Amniotic epithelial cell (primary cell): ENCODE data around the gene SLC31A2.

ENCODE experiments used
- DNase-seq: peaks from one replicate; pipeline ENCODE4 v3.0.0-alpha.2; 2010; ENCODE audit warnings: low read depth

The SLC31A2 gene

DNA sequence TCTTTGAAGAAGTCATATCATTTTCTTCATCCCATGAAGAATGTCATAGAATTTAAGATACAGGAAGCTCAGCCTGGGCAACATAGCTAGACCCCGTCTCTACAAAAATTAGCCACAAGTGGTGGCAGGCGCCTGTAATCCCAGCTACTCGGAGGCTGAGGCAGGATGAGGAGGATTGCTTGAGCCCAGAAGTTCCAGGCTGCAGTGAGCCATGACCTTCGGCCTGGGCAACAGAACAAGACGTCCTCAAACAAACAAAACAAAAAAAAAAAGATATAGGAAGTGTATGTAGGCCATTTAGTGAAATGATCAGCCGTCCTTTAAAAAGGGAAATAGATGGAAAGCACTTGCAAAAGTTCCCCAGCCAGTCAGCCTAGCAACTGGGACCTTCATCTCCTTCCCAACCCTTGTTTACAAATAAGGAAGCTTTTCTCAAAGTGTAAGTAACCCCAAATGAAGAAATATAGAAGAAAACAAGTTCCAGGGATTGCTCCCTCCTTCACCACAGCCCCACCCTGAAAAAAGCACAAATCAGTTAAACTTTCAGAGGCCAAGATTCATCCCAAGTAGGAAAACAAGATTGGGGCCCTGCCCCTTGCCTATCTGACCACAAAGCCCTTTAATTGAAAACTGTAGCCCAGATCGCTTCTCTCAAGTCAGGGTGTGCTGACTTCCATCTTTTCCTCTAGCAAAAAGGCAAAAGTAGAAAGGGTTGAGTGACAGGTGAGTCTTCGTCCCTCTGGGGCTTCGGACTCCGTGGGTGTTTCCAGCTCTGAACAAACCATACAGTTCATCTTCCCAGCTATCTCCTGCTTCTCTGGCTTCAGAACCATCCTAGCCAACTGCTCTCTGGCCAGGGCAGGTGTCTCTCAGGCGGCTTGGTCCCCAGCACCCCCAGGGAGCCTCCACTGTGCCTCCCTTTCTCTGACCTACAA is 1.2 kb downstream of the SLC31A2 start:
- DNase-seq = peak; percentile 8

DNA sequence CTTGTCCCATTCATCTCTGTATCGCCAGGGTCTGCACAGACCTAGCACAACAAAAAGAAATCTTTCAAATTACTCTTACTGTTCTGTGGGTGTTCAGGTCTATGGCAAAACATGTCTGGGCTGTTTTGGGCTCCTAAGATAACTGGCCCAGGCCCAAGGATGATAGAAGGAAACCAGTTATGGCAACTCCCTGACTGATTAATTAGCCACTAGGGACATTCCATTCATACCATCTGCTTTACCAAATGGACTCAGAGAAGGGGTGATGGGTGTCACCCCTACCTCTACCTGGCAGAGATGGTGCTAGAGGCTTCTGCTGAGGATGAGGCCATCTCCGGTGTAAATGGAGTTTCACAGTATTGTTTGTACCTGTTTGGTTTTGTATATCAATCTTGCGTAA is 1.9 kb downstream of the SLC31A2 start:
- DNase-seq = peak; percentile 21

DNA sequence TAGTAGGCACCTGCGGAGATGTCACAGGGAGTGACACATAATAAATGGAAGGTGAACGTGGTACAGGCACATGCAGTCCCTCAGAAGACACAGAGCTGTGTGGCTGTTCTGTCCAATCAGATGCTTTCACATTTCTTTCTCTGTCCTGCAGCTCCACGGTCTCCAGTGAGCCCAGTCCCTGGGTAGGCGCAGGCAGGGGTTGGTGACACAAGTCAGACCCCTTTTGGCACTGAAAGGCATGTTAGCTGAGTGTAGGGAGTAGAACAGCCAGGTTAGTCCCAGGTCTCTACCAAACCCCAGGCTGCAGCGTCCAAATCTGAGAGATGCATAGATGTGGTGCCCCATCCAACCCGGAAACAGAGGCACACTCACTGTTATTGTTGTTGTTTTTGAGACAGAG is 2.8 kb downstream of the SLC31A2 start:
- no peak for DNase-seq

DNA sequence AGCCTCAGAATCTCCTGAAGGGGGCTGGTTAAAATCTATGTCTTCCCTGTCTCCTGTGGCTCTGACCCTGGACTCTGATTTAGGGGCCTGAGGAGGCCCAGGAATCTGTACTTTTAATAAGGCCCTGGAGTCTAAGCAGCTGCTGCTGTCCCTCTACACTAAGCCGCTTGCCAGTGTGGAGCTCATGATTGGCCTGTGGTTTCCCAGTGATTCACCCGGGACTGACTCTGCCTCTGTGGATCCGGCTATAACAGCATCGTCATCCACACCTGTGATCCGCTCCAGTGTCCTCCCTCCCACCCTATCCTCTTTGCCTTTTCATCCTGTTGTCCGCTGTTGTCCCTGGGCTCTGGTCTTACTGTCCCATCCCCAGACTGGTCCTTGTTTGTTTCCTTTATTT is 3.7 kb downstream of the SLC31A2 start:
- DNase-seq = peak; percentile 89

DNA sequence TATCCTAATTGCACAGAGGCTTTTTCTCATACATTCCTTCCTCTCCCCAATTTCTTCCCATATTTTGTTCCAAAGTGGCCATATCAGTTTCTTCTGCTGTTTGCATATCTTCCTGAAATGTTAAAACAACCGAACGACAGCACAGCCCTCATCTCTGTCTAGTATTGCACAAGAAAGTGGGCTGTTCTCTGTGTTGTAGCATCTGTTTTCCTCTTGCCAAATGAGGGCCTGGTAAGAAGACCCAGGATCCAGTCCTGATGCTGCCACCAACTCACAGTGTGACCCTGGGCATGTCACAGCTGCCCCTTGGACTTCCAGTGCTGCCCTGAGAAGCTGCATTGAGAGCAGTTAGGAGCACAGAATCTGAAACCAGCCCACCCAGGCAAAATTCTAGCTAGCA is 4.1 kb downstream of the SLC31A2 start:
- DNase-seq = peak; percentile 53

DNA sequence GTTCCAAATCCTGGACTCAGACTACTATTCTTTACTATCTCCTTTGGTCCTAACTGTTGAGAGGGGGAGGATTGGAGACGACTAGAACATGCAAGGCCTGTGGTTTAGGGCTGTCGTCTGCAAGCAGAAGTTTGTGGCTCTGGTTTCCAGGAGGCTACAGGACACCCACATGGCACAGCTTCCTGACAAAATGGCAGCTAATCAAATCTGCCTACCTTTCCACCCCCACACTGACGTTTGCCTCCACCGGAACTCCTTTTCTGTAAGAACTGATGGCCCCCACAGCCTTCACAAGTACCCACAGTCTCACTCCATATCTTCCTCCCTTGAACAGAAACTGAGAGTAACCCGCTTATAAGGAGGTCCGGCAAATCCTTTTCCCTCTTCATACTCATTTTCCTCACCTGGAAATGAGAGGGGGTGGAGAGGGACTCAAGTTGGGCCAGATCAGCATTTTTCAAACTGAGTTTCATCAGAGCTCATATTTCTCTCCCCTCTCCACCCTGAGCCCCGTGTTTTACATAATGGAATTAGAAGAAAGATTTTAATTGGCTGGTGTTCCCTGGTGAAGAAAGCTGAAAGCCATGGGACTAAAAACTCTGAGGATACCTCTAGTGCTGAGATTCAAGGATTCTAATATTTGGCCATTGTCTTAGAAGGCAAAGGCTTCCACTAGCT is 5.2 kb downstream of the SLC31A2 start:
- DNase-seq = no peak

DNA sequence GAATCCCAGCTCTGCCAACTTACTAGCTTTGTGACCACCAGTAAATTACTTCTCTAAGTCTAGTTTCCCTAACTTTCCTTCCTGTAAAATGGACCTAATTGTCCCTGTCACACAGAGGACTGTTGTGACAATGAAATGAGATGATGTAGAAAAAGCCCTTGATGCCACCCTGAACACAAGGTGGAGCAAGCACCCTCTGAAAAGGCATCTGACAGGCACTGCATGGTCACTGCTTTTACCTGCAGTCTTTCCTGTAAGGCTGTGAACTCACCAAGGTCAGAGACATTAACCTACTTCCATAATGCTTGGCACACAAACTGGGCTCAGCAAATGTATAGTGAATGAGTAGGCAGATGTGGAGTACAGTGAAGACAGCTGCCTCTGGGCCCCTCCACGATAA is 6.1 kb downstream of the SLC31A2 start:
- DNase-seq = no peak

DNA sequence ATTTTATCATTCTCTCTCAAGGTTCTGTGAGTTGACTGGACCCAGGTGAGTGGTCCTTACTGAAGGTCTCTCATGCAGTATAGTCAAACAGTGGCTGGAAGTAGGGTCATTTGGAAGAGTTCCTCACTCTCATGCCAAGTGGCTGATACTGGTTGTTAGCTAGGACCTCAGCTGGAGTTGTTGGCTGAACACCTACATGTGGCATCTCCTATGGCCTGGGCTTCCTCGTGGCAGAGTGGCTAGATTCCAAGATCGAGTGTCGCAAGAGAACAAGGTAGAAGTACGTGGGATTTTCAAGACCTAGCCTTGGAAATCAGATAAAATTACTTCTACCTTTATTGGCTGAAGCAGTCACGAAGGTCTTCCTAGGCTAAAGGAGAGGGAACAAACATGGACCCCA is 7.6 kb downstream of the SLC31A2 start:
- DNase-seq = no peak

DNA sequence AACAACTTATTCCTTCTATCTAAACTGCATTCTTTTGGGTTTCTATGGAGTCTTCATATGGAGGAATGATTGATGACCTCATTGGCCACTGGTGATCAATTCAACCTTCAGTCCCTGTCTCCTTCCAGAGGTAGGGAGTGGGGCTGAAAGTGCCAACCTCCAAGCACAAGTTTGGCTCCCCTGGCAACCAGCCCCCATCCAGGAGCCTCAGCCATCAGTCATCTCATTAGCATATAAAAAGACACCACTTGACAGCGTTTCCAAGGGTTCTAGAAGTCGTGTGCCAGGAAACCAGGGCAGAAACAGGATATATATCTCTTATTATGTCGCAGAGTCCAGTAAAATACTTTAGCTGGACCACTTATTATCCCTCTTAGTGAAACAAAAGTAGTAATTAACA is 9.8 kb downstream of the SLC31A2 start:
- DNase-seq = no peak

DNA sequence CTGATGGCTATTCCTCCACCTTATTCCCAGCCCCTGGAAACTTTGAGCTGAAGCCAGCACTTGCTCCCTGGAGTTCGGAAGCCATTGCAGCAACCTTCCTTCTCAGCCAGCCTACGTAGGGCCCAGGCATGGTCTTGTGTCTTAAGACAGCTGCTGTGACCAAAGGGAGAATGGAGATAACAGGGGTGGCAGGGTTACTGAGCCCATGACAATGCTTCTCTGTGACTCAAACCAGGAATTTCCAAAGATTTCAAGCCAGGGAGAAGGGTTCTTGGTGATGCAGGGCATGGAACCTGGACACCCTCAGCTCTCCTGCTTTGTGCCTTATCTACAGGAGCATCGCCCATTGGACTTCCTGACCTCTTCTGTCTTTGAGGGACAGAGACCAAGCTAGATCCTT is 12.2 kb downstream of the SLC31A2 start:
- no peak for DNase-seq

DNA sequence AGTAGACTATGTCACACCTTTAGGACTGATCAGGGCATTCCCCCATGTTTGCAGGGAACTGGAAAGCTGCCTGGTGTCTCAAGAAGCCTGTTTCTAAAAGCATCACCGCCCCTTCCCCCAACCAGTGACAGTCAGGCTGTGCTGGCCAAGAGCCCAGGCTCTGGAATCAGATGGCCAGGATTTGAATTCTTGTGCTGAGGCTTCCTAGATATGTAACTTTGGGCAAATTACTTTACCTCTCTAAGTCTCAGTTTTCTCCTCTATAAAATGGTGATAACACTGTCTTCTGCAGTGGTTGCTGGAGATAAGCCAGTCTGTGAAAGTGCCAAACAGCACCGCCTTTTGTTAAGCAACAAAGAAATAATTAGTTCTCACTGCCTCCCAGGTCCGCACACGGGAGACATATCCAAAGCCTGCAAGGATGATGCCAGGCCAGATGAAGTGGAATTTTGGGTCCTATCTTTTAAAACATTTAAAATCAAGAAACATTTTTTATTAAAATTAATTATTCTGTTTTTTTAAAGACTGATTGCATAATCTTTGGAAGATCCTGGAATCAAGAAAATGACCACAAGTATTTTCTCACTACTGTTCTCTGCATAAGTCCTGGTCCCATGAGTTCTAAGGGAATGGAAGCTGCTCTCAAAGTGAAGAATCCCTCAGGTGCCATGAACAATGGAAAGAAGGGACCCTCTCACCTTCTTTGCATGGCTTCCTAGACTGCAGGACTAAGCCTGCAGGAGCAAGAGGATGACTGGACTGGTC is 13.9 kb downstream of the SLC31A2 start:
- peak; percentile 58 for DNase-seq

DNA sequence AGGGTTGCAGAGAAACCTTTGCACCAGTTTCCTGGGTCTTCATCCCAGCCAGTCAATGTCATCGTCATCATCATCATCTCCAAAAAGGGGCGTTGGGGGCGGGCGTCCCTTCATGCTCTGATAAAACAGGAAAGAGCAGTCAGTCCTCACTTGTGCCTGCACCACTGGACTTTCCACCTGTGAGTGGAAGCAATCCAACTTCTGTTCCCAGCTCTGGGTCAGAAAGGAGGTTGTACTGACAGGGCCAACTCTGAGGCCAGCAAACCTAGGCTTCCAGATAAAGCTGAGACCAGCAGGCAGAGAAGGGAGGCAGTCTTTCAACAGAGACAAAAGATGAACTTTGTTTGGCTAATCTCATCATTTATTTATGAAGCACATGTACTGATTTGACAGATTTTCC is 15.2 kb downstream of the SLC31A2 start:
- DNase-seq = no peak

DNA sequence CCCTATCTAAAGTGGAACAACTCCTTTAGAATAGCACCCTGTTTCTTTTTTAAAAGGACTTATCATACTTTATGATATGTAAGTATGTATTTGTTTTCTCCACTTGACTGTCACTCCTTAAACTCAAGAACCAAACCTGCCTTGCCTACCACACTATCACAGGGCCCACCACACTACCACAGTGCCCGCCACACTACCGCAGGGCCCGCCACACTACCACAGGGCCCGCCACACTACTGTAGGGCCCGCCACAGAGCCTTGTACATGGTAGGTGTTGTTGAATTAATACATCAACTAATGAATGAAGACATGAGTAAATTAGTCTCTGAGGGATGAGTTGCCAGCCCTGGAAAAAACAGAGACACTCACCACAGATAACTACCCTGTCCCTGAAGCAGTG is 18.0 kb downstream of the SLC31A2 start:
- DNase-seq = no peak

DNA sequence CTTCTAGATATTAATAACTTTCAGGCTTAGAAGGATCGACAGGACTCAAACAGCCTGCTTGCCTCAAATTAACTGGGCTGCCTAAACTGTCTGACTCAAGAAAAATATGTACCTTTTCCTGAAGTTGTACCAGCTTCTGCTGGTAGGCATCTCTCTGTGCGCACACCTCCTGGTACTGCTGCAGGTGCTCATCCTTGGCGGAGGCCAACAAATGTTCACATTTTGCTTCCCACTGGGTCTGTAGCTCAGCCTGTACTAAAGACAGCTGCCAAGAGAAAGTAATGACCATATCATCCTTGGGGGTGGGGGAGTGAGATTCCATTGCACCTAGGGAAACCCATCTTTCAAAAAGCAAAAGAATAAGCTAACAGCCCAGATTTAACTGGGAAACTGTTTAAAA is 22.5 kb downstream of the SLC31A2 start:
- DNase-seq = no peak

DNA sequence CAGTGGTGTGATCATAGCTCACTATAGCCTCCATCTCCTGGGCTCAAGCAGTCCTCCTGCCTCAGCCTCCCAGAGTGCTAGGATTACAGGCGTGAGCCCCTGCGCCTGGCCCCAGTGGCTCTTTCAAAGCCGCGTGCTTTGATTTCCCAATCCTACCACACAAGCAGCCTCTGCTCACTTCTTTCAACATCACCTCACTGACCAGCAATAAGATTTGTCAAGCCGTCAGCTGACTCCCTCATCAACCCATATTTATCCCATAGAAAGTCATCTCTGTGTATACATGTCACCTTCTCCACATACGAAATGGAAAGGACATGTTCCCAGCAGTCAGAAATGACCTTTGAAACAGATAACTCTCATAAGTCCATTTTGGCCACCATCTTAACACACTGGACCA is 26.0 kb downstream of the SLC31A2 start:
- peak; percentile 39 for DNase-seq

DNA sequence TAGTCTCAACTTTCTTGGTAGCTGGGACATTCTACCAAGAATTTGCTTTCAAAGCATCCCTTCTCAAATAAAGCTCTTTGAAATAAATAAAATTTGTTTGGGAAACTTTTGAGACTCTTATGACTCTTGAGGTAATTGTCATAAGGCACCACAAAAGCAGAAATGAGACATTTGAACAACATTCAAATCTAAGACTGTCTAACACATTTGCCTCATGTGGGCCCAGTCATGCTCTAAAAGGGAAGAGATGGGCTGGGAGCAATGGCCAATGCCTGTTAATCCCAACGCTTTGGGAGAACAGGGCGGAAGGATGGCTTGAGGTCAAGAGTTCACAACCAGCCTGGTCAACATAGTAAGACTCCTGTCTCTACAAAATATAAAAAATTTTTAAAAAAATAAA is 26.4 kb downstream of the SLC31A2 start:
- no peak for DNase-seq

DNA sequence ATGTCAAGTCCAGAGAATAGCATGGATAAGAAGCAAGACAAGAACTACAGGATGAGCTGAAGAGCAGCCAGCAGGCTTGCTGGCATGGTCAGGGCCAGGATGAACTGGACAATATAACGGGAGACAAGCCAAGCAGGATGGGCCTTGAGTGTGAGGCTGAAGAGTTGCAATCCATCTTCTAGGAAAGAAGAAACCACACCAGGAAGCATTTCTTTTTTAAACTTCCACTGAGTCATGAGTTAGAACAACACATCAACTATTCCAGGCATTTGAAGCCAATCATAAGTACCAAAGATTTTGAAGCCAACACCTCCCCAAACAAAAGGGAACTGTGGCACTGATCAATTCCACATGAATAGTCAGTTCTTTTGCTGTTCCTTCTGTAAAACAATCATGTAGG is 27.3 kb downstream of the SLC31A2 start:
- peak; percentile 79 for DNase-seq

DNA sequence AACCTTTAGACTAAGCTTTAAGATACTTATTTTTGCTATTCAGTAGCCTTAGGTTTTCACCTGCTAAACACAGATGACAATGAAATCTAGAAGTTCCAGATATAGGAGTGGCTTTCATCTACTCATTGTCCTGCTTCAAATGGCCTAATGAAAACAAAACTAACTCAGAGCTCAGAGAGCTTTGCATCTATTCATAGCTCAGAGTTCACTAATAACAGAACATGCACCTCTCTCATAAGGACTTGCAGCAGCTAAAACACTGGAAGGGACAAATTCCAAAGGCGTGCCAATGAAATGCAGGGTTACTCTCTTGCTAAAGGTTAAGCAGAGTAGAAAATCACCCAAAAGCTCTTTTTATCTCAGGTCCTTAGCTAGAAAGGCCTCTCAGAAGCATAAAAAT is 29.0 kb downstream of the SLC31A2 start:
- no peak for DNase-seq

DNA sequence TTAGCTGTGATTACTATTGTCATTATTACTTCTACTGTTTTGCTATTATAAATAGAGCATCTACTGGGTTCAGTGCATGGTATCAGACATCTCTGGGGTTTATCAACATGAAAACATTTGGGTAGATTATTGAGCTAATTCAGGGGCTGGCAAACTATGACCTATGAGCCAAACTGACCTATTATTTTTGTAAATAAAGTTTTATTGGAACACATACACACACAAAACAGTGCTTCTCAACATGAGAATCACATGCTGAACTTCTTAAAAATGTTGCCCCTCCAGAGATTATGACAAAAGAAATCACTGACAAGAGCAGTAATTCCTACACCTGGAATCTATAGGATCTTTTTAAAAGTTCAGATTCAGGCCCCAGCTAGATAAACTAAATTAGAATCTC is 30.4 kb downstream of the SLC31A2 start:
- no peak for DNase-seq

DNA sequence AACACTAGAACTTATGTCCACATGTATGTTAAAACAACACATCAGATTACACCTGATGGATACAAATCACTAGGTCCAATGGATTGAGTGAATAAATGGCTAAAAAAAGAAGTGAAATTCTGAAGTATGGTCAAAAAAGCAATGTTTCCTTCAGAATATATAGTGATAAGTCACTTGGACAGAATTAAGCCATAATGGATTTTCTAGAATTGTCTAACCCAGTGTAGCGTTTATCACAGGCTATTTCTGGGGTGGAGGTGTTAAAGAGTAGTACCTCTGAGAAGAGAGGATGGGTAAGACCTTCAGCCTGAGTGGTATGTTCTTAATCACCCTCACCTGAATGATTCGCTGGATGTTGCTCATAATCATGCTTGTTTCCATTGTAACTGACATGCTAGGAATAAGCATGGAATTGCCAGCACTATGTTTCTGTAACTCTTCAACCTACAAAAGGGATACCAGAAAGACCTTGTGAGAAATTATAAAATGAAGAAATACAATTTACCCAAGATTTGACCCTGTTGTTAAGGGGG is 33.2 kb downstream of the SLC31A2 start:
- DNase-seq = no peak

DNA sequence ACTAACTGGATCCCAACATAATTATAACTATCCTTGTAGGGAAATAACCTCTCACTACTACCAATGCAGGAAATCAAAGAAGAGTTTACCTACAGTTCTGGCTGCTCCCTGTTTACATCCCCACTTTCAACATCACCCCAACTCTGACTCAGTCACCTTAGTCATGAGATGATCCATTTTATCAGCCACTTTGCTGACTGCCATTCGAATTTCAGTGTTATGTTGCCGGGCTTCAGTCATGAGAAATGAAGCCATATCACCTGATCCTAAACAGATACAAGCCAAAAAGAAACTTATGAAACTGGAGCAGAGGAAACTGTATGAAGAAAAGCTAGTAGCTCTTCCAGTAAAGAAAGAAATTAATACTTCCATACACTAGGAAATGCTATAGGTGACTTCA is 33.7 kb downstream of the SLC31A2 start:
- peak; percentile 80 for DNase-seq

DNA sequence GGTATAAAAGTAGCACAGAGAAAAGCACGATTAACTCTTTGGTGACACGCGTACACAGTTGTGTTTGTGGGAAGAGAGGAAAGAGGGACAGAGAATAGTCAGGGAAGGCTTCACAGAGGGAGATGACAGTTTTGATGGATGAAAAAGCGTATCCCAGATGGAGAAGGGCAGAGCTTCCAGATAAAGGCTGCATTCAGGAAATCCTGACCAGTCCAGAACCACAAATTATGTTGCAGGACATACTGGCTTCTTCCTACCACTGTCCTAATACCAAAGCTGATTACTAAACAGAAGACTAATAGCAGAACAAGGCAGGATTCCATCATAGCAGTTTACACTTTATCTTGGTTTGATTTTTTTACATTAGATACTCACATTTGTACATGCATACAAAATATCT is 34.5 kb downstream of the SLC31A2 start:
- DNase-seq = peak; percentile 91
